GM21786 (cell line): ENCODE results near the gene TNIP2.
"Not testable (repeated sequence)": the region's sequence is repeated elsewhere in the genome, so short reads cannot be mapped to it uniquely, and the experiment has no call there.

ENCODE experiments used
- ATAC-seq: cut with Tn5 transposase; IDR thresholded peaks from one replicate; pipeline ENCODE4 v1.9.1; 2021; ENCODE audit not compliant: unreplicated experiment

The TNIP2 gene

DNA sequence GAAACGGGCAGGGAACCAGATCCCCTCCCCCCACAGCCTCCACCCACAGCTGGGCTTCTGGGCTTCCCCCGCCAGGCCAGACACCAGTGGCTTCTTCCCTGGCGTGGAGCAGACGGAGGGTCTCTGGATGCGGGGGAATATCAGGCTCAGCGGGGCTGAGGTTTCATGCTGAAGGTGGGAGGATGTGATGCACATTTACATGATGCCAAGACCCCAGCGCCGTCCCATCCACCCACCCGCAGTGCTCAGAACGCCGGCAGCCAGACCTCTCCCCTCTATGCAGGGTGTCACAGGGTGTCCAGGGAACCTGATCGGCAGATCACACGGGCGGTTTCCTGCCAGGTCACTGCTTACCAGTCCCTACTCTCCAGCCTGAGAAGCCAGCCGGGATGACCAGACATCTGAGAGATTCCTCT is 12.8 kb upstream of the TNIP2 start:
- no peak for ATAC-seq

- no peak for ATAC-seq
Measured at GRCh38 chr4:2768124-2768523, 12.0 kb upstream of the TNIP2 start.

GRCh38 chr4:2767705-2768074 is 11.6 kb upstream of the TNIP2 start:
- no peak for ATAC-seq

GRCh38 chr4:2767046-2767704 is 11.0 kb upstream of the TNIP2 start:
- ATAC-seq, result no peak

- no peak for ATAC-seq
Measured at GRCh38 chr4:2765832-2766526, 9.8 kb upstream of the TNIP2 start.

DNA sequence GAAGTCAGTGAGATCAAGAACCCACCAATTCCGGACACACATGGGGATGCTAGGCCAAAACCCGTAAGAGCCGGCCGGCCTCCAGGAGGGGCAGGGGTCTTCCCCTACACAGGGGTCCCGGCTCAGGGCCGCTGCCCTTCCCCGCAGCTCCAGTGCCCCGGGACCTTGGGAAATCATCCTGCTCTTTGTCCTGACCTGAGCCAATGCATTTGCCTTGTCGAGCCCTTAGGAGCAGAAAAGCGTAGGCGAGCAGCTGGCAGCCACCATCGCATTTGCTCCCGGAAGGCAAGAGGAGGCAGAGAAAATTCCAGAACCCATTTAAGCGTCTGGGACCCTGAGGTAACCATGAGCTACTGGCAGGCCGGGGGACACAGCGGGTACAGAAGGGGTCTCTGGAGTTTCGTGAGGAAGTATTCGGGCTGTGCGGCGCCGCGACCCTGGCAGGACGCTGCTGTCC is 7.4 kb upstream of the TNIP2 start:
- ATAC-seq, result no peak

- ATAC-seq, result not testable (repeated sequence)
Measured at GRCh38 chr4:2762486-2763370, 6.6 kb upstream of the TNIP2 start.

GRCh38 chr4:2762048-2762447 is 5.9 kb upstream of the TNIP2 start:
- ATAC-seq, result no peak

DNA sequence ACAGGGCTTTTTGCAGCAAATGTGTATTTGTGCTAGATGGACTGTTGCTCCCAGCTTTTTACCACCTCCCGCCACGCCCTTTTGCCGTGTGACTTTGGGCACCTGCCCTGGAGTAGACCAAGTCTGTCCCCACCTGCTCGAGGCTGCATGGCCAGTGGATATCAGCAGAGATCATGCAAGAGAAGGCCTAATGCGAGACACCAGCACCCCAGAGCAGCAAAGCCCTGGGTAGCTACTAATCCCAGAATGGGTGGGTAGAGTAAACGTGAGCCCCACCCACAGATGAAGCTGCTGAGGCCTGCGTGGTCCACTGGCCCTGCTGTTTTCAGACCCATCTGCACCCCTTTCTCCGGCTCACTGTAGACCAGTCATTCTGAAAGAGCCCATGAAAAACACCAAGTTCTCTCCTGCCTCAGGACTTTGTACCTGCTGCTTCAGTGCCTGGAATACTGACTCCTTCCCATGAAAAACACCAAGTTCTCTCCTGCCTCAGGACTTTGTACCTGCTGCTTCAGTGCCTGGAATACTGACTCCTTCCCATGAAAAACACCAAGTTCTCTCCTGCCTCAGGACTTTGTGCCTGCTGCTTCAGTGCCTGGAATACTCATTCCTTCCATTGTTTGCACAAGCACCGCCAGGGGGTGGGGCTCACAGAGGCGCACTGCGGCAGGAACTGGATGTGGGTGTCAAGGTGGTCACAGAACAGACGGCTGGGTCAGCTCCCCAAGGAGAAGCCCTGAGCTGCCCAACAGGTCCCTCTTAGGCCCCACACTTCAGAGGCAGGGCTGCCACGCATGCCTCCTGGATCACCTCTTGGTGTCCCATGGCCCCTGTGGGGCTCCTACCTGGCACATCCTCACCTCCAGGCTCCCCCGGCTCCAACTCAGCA is 5.1 kb upstream of the TNIP2 start:
- no peak for ATAC-seq

GRCh38 chr4:2757426-2757825 is 1.3 kb upstream of the TNIP2 start:
- no peak for ATAC-seq

- no peak for ATAC-seq
Measured at GRCh38 chr4:2756691-2757350, 685 bp upstream of the TNIP2 start.

DNA sequence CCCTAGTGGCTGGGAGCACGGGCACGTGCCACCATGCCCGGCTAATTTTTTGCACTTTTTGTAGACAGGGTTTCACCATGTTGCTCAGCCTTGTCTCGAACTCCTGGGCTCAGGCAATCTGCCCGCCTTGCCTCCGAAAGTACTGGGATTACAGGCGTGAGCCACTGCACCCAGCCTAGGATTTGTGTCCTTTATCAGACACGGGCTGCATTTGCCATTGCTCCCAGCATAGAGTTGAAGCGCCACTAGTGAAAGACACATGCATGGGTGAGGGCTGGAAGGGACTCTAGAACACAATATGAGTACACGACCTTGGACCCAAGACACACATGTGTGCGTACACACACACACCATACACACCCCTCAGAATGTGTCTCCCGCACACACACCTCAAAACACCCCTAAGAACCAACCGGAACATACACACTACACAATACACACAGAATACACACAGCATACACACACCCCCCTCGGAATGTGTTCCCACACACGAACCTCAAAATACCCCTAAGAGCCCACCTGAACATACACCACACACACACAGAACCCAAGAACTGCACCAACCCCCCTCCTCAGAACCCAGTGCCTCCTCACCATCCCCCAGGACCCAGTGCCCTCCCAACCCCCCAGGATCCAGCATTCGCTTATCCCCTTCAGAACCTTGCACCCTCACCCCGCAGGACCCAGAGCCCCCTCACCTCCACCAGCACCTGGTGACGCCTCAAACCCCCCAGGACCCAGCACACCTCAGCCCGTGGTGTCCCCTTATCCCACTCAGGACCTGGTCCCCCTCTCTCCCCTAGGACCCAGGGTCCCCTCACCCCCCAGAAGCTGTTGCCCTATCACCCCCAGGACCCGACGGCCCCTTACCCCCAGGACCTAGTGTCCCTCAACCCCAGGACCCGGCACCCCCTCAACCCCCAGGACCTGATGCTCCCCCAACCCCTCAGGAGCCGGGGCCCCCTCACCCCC is 1.0 kb downstream of the TNIP2 start:
- ATAC-seq, result no peak

DNA sequence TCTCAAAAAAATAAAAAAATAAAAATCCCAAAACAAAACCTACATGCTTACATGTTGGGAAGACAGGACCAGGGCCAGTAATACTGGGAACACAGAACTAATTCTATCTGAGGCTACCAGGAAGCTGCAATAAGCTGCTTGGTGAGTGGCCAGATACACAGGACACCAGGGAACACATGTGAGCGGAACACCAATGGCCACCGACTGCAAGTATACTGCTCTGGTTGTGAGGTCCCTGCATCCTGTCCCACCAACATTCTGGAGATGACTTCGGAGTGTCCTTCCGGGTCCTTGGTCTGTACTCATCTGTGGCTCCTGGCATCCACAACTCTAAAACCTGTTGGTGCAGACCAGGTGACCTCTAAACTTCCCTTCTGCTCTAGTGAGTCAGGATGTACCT is 2.7 kb downstream of the TNIP2 start:
- ATAC-seq, result no peak

GRCh38 chr4:2750719-2751605 is 5.2 kb downstream of the TNIP2 start:
- no peak for ATAC-seq

- no peak for ATAC-seq
Measured at GRCh38 chr4:2746891-2747695, 9.0 kb downstream of the TNIP2 start.

GRCh38 chr4:2745981-2746806 is 9.9 kb downstream of the TNIP2 start:
- ATAC-seq, result peak; percentile 92
